KMS-11 (cell line): ENCODE data around the gene CMC1.

ENCODE experiments used
- H2AFZ ChIP-seq: fragments of 200-600 bp; sonication (generic); 2 replicates; pipeline ENCODE4 v1.6.1; 2016; ENCODE audit warnings: antibody characterized with exemption, mixed run types, low read depth
- H3K27ac ChIP-seq: fragments of 200-600 bp; sonication (generic); 2 replicates; pipeline ENCODE4 v1.6.1; 2016; ENCODE audit warnings: mild to moderate bottlenecking, mixed run types
- H3K27me3 ChIP-seq: fragments of 200-600 bp; sonication (generic); 2 replicates; pipeline ENCODE4 v1.6.1; 2017; ENCODE audit warnings: mild to moderate bottlenecking, low read depth, mixed run types, moderate library complexity; ENCODE audit not compliant: insufficient read depth
- H3K36me3 ChIP-seq: fragments of 200-600 bp; sonication (generic); 2 replicates; pipeline ENCODE4 v1.6.1; 2017; ENCODE audit warnings: mild to moderate bottlenecking, mixed run types; ENCODE audit not compliant: insufficient read depth
- H3K4me1 ChIP-seq: fragments of 200-600 bp; sonication (generic); 2 replicates; pipeline ENCODE4 v1.6.1; 2016; ENCODE audit warnings: mild to moderate bottlenecking, low read depth, mixed run types; ENCODE audit not compliant: poor library complexity, severe bottlenecking
- H3K4me2 ChIP-seq: fragments of 200-600 bp; sonication (generic); 2 replicates; pipeline ENCODE4 v1.7.0; 2016; ENCODE audit warnings: mild to moderate bottlenecking, mixed run types
- H3K4me3 ChIP-seq: fragments of 200-600 bp; sonication (generic); IDR thresholded peaks from 2 replicates; pipeline ENCODE4 v1.6.1; 2017; ENCODE audit warnings: low read depth, low read length, mixed read lengths; ENCODE audit not compliant: insufficient read depth
- H3K79me2 ChIP-seq: fragments of 200-600 bp; sonication (generic); 2 replicates; pipeline ENCODE4 v1.6.1; 2016; ENCODE audit warnings: low read depth, mixed run types; ENCODE audit not compliant: insufficient read depth
- H3K9ac ChIP-seq: fragments of 200-600 bp; sonication (generic); 2 replicates; pipeline ENCODE4 v1.6.1; 2016; ENCODE audit warnings: mild to moderate bottlenecking, mixed run types
- H4K20me1 ChIP-seq: fragments of 200-600 bp; sonication (generic); 2 replicates; pipeline ENCODE4 v1.6.1; 2016; ENCODE audit warnings: mild to moderate bottlenecking, mixed run types; ENCODE audit not compliant: insufficient read depth
- CTCF ChIP-seq: fragments of 200-600 bp; sonication (generic); conservative IDR thresholded peaks from 2 replicates; pipeline ENCODE4 v1.6.1; 2017; ENCODE audit warnings: low read depth, mild to moderate bottlenecking, antibody characterized with exemption, low read length, moderate library complexity, mixed read lengths

The CMC1 gene

GRCh38 chr3:28206479-28206878 is 34.9 kb upstream of the CMC1 start:
- Histone ChIP-seq H2AFZ (no peak overlapping the region), H3K4me3 (no peak overlapping the region), H3K27me3 (no peaks in the 10 kb centered on the region), H3K36me3 (no peaks in the 10 kb centered on the region), H4K20me1 (no peaks in the 10 kb centered on the region), H3K4me1 (no peaks in the 10 kb centered on the region), H3K79me2 (no peaks in the 10 kb centered on the region), H3K27ac (no peak overlapping the region), H3K9ac (no peak overlapping the region), H3K4me2 (no peak overlapping the region)
- TF ChIP-seq CTCF: no peak

- H3K79me2 ChIP-seq: no peaks in the 10 kb centered on the region
- TF ChIP-seq CTCF: no peak
- H3K27ac ChIP-seq: no peak overlapping the region
- no peak overlapping the region for H3K9ac ChIP-seq
- no peak overlapping the region for H3K4me2 ChIP-seq
- no peaks in the 10 kb centered on the region for H3K4me1 ChIP-seq
- H2AFZ ChIP-seq: no peak overlapping the region
- H3K36me3 ChIP-seq: no peaks in the 10 kb centered on the region
- H3K4me3 ChIP-seq: no peak overlapping the region
- no peaks in the 10 kb centered on the region for H4K20me1 ChIP-seq
- H3K27me3 ChIP-seq: no peaks in the 10 kb centered on the region
Observed at GRCh38 chr3:28207000-28207733, 34.3 kb upstream of the CMC1 start.

GRCh38 chr3:28210968-28211713 is 30.3 kb upstream of the CMC1 start:
- Histone ChIP-seq H3K27me3 (no peaks in the 10 kb centered on the region), H3K79me2 (no peaks in the 10 kb centered on the region), H3K4me1 (no peaks in the 10 kb centered on the region), H3K27ac (no peak overlapping the region), H3K9ac (no peak overlapping the region), H2AFZ (no peak overlapping the region), H3K36me3 (no peaks in the 10 kb centered on the region), H3K4me3 (no peak overlapping the region), H3K4me2 (no peak overlapping the region), H4K20me1 (no peaks in the 10 kb centered on the region)
- no peak for TF ChIP-seq CTCF

GRCh38 chr3:28212681-28213080 is 28.7 kb upstream of the CMC1 start:
- Histone ChIP-seq H3K4me3 (no peak overlapping the region), H3K4me1 (no peaks in the 10 kb centered on the region), H3K79me2 (no peaks in the 10 kb centered on the region), H2AFZ (no peak overlapping the region), H3K36me3 (no peaks in the 10 kb centered on the region), H4K20me1 (no peaks in the 10 kb centered on the region), H3K27ac (no peak overlapping the region), H3K4me2 (no peak overlapping the region), H3K9ac (no peak overlapping the region), H3K27me3 (no peaks in the 10 kb centered on the region)
- no peak for TF ChIP-seq CTCF
